ENCODE data around the gene AAGAB. TPM values are rescaled to one million over a fixed set of nuclear protein-coding genes. Genes with fewer than 3 reads are reported as not detected.
A peak's percentile ranks its signal among the peaks of the same experiment; 100 is the strongest.

AAGAB gene
- total RNA-seq, 1 experiment from 2014 or later: 52.0 TPM

DNA sequence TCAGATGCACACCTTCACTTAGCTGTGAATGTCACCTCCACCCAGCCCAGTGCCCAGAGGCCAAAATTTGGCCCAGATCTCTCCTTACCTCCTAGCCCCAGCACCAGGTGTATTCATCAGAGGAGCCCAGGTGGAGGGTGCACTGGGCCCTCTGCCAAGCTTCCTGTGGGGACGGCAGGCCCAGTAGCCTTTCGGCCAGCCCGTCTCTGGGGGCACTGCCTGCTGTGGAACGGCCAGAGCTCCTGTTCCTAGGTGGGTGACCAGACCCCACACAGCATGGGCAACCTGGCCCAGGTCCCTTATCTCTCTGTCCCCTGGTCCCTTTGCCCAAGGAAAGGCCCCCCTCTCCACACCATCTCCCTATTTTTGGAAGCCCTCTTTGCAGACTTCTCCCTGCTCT is 67.8 kb downstream of the AAGAB start:
- Histone ChIP-seq H3K79me2 (ENCODE audit: insufficient read depth, low read length) (no peaks in the 10 kb centered on the region), H4K20me1 (ENCODE audit: insufficient read depth) (no peaks in the 10 kb centered on the region), H3K4me2 (ENCODE audit: low read length) (no peak overlapping the region), H3K9me2 (ENCODE audit: insufficient read depth) (no peaks in the 10 kb centered on the region), H3K9ac (ENCODE audit: low read length) (no peak overlapping the region), H3K4me3 (replicated peaks in 1 of 2; ENCODE audit: low read depth in 1 of 2, low read length in 2 of 2) (no peak overlapping the region), H3K36me3 (ENCODE audit: control insufficient read depth in 1 of 2, insufficient read depth in 2 of 2, low read length in 2 of 2) (peaks cover 19 to 67% of the 10 kb centered on the region in 2 experiments), H2AFZ (ENCODE audit: low read depth, low read length, poor library complexity, severe bottlenecking) (no peak overlapping the region), H3K27ac (ENCODE audit: low read depth, low read length) (no peak overlapping the region), H3K4me1 (ENCODE audit: control insufficient read depth in 1 of 2, insufficient read depth in 2 of 2, low read length in 2 of 2) (no peaks in the 10 kb centered on the region), H3K27me3 (ENCODE audit: insufficient read depth, low read length) (no peaks in the 10 kb centered on the region), H3K9me3 (ENCODE audit: control insufficient read depth in 1 of 2, insufficient read depth in 1 of 2, low read depth in 1 of 2, low read length in 2 of 2) (no peaks in the 10 kb centered on the region)
- DNase-seq (ENCODE audit: low read depth, low spot score): no peak
- TF ChIP-seq SIN3A (IDR thresholded peaks at IDR 0.05; ENCODE audit: low read depth) (no peak), ZNF274 (IDR thresholded peaks at IDR 0.05; ENCODE audit: low read depth, low read length) (no peak), SP1 (IDR thresholded peaks at IDR 0.05; ENCODE audit: low read depth) (no peak), RAD21 (IDR thresholded peaks at IDR 0.05; ENCODE audit: low read depth) (no peak), EGR1 (IDR thresholded peaks at IDR 0.05; ENCODE audit: low read depth) (no peak), JUND (IDR thresholded peaks at IDR 0.05) (no peak), POLR2AphosphoS5 (IDR thresholded peaks at IDR 0.05; ENCODE audit: low read depth, low read length) (no peak), TCF7L2 (IDR thresholded peaks at IDR 0.05; ENCODE audit: borderline replicate concordance, extremely low read depth, insufficient read depth, insufficient read length) (no peak), CBX3 (IDR thresholded peaks at IDR 0.05; ENCODE audit: low read depth) (no peak), ELF1 (IDR thresholded peaks at IDR 0.05; ENCODE audit: borderline replicate concordance, low read depth) (no peak), FOSL1 (IDR thresholded peaks at IDR 0.05; ENCODE audit: low read depth) (no peak)
- TF ChIP-seq, protein P1, sequence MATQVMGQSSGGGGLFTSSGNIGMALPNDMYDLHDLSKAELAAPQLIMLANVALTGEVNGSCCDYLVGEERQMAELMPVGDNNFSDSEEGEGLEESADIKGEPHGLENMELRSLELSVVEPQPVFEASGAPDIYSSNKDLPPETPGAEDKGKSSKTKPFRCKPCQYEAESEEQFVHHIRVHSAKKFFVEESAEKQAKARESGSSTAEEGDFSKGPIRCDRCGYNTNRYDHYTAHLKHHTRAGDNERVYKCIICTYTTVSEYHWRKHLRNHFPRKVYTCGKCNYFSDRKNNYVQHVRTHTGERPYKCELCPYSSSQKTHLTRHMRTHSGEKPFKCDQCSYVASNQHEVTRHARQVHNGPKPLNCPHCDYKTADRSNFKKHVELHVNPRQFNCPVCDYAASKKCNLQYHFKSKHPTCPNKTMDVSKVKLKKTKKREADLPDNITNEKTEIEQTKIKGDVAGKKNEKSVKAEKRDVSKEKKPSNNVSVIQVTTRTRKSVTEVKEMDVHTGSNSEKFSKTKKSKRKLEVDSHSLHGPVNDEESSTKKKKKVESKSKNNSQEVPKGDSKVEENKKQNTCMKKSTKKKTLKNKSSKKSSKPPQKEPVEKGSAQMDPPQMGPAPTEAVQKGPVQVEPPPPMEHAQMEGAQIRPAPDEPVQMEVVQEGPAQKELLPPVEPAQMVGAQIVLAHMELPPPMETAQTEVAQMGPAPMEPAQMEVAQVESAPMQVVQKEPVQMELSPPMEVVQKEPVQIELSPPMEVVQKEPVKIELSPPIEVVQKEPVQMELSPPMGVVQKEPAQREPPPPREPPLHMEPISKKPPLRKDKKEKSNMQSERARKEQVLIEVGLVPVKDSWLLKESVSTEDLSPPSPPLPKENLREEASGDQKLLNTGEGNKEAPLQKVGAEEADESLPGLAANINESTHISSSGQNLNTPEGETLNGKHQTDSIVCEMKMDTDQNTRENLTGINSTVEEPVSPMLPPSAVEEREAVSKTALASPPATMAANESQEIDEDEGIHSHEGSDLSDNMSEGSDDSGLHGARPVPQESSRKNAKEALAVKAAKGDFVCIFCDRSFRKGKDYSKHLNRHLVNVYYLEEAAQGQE (IDR thresholded peaks at IDR 0.05; ENCODE audit: low read depth): no peak
- intact Hi-C loops (cut with micrococcal nuclease): no loop called here
- 0 out of 2 replicates have a peak, but pooled peaks have one; percentile 12 for ATAC-seq
- ChIA-PET CTCF (no interaction called here), RAD21 (ENCODE audit: low non-redundant PET in 1 of 2, low total read pairs in 2 of 2, uncharacterized antibody in 2 of 2, unreplicated experiment in 2 of 2) (no interaction called here), POLR2A (no interaction called here)
- BruUV-seq (replicated peaks): no TSS peak

All from HCT116 (cell line).